SK-N-SH (cell line): ENCODE measurements around the gene ANXA7. TPM values are rescaled to one million over a fixed set of nuclear protein-coding genes. Genes with fewer than 3 reads are reported as not detected.

Source experiments
- CTCF ChIA-PET: fragments of 300-600, 350-600 bp; formaldehyde crosslinking; extraction: SDS; loops from one replicate; lab custom pipeline; 2021; lab: Yijun Ruan, JAX
- POLR2A ChIA-PET: fragments of 350-600 bp; sonication (Branson Sonifier 250); formaldehyde crosslinking; extraction: SDS; loops from one replicate; lab custom pipeline; 2020; ENCODE audit warnings: antibody characterized with exemption, inconsistent platforms; lab: Yijun Ruan, JAX
- DNase-seq: peaks from one replicate; pipeline ENCODE4 v3.0.0; 2012
- H2AFZ ChIP-seq: fragments of 200-600 bp; sonication (generic); 2 replicates; pipeline ENCODE4 v1.8.1; 2016; ENCODE audit warnings: antibody characterized with exemption, mild to moderate bottlenecking, low read depth
- H3F3A ChIP-seq: fragments of 200-600 bp; sonication (generic); replicated peaks from 2 replicates; pipeline ENCODE3; 2016; ENCODE audit warnings: antibody characterized with exemption, mild to moderate bottlenecking; ENCODE audit not compliant: insufficient read depth
- H3K27ac ChIP-seq, 2 experiments: fragments of 200-500 bp in 1 of 2; fragments of 200-600 bp in 1 of 2; sonication (Bioruptor generic) in 1 of 2; sonication (generic), shearing (Covaris generic) in 1 of 2; 2 replicates each; pipeline versions ENCODE4 v1.5.1 to v1.6.1; 2014 to 2016; ENCODE audit warnings: low read depth in 2 of 2, inconsistent platforms in 1 of 2, low read length in 1 of 2, mild to moderate bottlenecking in 1 of 2, mixed read lengths in 1 of 2
- H3K27me3 ChIP-seq: fragments of 200-600 bp; sonication (generic), shearing (Covaris generic); 2 replicates; pipeline ENCODE4 v1.6.1; 2016; ENCODE audit warnings: mixed run types; ENCODE audit not compliant: insufficient read depth
- H3K36me3 ChIP-seq, 2 experiments: fragments of 200-500 bp in 1 of 2; fragments of 200-600 bp in 1 of 2; sonication (Bioruptor generic) in 1 of 2; sonication (generic) in 1 of 2; replicated peaks in 1 of 2; 2 replicates each; pipeline versions ENCODE3 to v1.5.1; 2014 to 2016; ENCODE audit warnings: low read length in 1 of 2, mild to moderate bottlenecking in 1 of 2; ENCODE audit not compliant: insufficient read depth in 2 of 2, control insufficient read depth in 1 of 2
- H3K4me1 ChIP-seq, 2 experiments: fragments of 200-500 bp in 1 of 2; fragments of 200-600 bp in 1 of 2; sonication (Bioruptor generic) in 1 of 2; sonication (generic), shearing (Covaris generic) in 1 of 2; 2 replicates each; pipeline versions ENCODE4 v1.5.1 to v1.6.1; 2014 to 2016; ENCODE audit warnings: low read depth in 1 of 2, low read length in 1 of 2, mixed run types in 1 of 2; ENCODE audit not compliant: insufficient read depth in 2 of 2, control insufficient read depth in 1 of 2
- H3K4me2 ChIP-seq: fragments of 200-600 bp; sonication (generic), shearing (Covaris generic); 2 replicates; pipeline ENCODE4 v1.6.1; 2017; ENCODE audit warnings: mixed run types
- H3K4me3 ChIP-seq, 2 experiments: fragments of 200-500 bp in 1 of 2; fragments of 200-600 bp in 1 of 2; sonication (Bioruptor generic) in 1 of 2; sonication (generic), shearing (Covaris generic) in 1 of 2; 2 replicates each; pipeline versions ENCODE4 v1.5.1 to v1.8.1; 2014 to 2016; ENCODE audit warnings: low read depth in 2 of 2, inconsistent platforms in 1 of 2, low read length in 1 of 2, mild to moderate bottlenecking in 1 of 2, mixed read lengths in 1 of 2, moderate library complexity in 1 of 2
- H3K79me2 ChIP-seq: fragments of 200-600 bp; sonication (generic); 2 replicates; pipeline ENCODE4 v1.8.1; 2017; ENCODE audit warnings: mild to moderate bottlenecking; ENCODE audit not compliant: insufficient read depth
- H3K9ac ChIP-seq: fragments of 200-600 bp; sonication (generic); 2 replicates; pipeline ENCODE4 v1.6.1; 2017; ENCODE audit warnings: mixed run types
- H3K9me2 ChIP-seq: fragments of 200-600 bp; sonication (generic); 2 replicates; pipeline ENCODE4 v1.6.1; 2017; ENCODE audit warnings: mixed run types
- H3K9me3 ChIP-seq: fragments of 200-600 bp; sonication (generic); 2 replicates; pipeline ENCODE4 v1.6.1; 2017; ENCODE audit warnings: mixed run types, mild to moderate bottlenecking, moderate library complexity
- H4K20me1 ChIP-seq: fragments of 200-600 bp; sonication (generic); 2 replicates; pipeline ENCODE4 v1.6.1; 2017; ENCODE audit warnings: mild to moderate bottlenecking, mixed run types; ENCODE audit not compliant: insufficient read depth
- ELF1 ChIP-seq: IDR thresholded peaks from 2 replicates; pipeline ENCODE4 v1.4.0; 2012
- EP300 ChIP-seq, 2 experiments: IDR thresholded peaks; 2 replicates each; pipeline versions ENCODE4 v1.4.0 to v1.6.1; 2012; ENCODE audit warnings: borderline replicate concordance in 1 of 2, low read depth in 1 of 2, low read length in 1 of 2
- FOSL2 ChIP-seq: IDR thresholded peaks from 2 replicates; pipeline ENCODE4 v1.4.0; 2012; ENCODE audit warnings: low read depth, mild to moderate bottlenecking, moderate library complexity, borderline replicate concordance
- GABPA ChIP-seq: IDR thresholded peaks from 2 replicates; pipeline ENCODE4 v1.4.0; 2012; ENCODE audit warnings: low read depth, mild to moderate bottlenecking
- GATA2 ChIP-seq: sonication (generic); formaldehyde crosslinking; IDR thresholded peaks from 2 replicates; pipeline ENCODE4 v1.5.0; 2020; ENCODE audit warnings: mild to moderate bottlenecking, missing genetic modification reagents
- MXI1 ChIP-seq: IDR thresholded peaks from 2 replicates; pipeline ENCODE4 v1.6.1; 2012; ENCODE audit warnings: mild to moderate bottlenecking, low read depth, low read length, improper control_type of control experiment
- RAD21 ChIP-seq: IDR thresholded peaks from 2 replicates; pipeline ENCODE4 v1.6.1; 2012; ENCODE audit warnings: mild to moderate bottlenecking, low read length
- RCOR1 ChIP-seq: fragments of 150-350 bp; IDR thresholded peaks from 2 replicates; pipeline ENCODE4 v1.6.1; 2017; ENCODE audit warnings: antibody characterized with exemption, low read length
- REST ChIP-seq: IDR thresholded peaks from 2 replicates; pipeline ENCODE4 v1.6.1; 2012; ENCODE audit warnings: mild to moderate bottlenecking, low read depth, low read length, moderate library complexity
- RXRA ChIP-seq: IDR thresholded peaks from 2 replicates; pipeline ENCODE4 v1.4.0; 2012; ENCODE audit warnings: low read depth, mild to moderate bottlenecking, borderline replicate concordance
- SIN3A ChIP-seq: IDR thresholded peaks from 2 replicates; pipeline ENCODE4 v1.6.1; 2012; ENCODE audit warnings: low read depth, mild to moderate bottlenecking, low read length, moderate library complexity, borderline replicate concordance
- SMC3 ChIP-seq: IDR thresholded peaks from 2 replicates; pipeline ENCODE4 v1.6.1; 2012; ENCODE audit warnings: low read depth, low read length, improper control_type of control experiment
- TAF1 ChIP-seq: IDR thresholded peaks from 2 replicates; pipeline ENCODE4 v1.6.1; 2012; ENCODE audit warnings: low read depth, mild to moderate bottlenecking, low read length, moderate library complexity, borderline replicate concordance
- TEAD4 ChIP-seq: IDR thresholded peaks from 2 replicates; pipeline ENCODE4 v1.4.0; 2012; ENCODE audit warnings: mild to moderate bottlenecking, borderline replicate concordance; ENCODE audit not compliant: insufficient read depth
- YY1 ChIP-seq: IDR thresholded peaks from 2 replicates; pipeline ENCODE4 v1.4.0; 2012; ENCODE audit warnings: low read depth, mild to moderate bottlenecking
- ZBTB33 ChIP-seq: IDR thresholded peaks from 2 replicates; pipeline ENCODE4 v1.4.0; 2012; ENCODE audit warnings: low read depth, borderline replicate concordance
- WGBS: methylation state at CpG from one replicate; pipeline ENCODE4 v1.1.6; 2017; ENCODE audit warnings: low lambda C conversion rate; 5-methylcytosine and 5-hydroxymethylcytosine counted together
- polyA plus RNA-seq, 3 experiments: library from polyadenylated mRNA; depleted of rRNA; stranded (reverse); fragments of >200 nt; gene quantifications; 2 replicates each; pipeline ENCODE4 v1.2.3, GENCODE V29; 2012
- TF ChIP-seq, protein P1 (sequence below): fragments of 150-350 bp; IDR thresholded peaks from 2 replicates; pipeline ENCODE4 v1.6.1; 2017; ENCODE audit warnings: antibody characterized with exemption, low read length, low read depth, borderline replicate concordance
- TF ChIP-seq, protein P2 (sequence below): IDR thresholded peaks from 2 replicates; pipeline ENCODE4 v1.4.0; 2012; ENCODE audit warnings: low read depth, borderline replicate concordance

The ANXA7 gene
- polyA plus RNA-seq, 1 of the 3 experiments (the other 2 are of a cell fraction), result 65.7 TPM

DNA sequence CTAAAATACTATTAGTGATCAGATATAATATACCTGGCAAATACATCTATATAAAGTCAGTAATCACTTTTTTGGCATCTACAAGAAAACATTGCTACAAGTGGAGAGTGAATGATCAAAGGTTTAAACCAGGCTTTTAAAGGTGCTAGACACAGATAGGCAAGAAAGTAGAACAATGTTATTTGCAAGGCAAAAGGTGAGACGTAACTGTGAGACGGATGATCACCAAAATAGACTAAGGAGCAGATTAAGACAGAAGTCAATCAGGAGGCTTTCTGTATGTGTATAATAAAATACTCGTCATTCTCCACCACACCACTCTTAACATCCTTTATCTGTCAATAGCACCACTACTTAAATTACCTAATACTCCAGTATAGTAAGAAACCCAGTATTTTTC lies 8.3 kb downstream of the ANXA7 start (continued):
- TF ChIP-seq REST, result no peak
- no peak for TF ChIP-seq EP300 (IDR thresholded peaks at IDR 0.05; ENCODE audit: borderline replicate concordance in 1 of 2, low read depth in 1 of 2, low read length in 1 of 2)
- TF ChIP-seq RAD21, result no peak
- TF ChIP-seq FOSL2, result no peak
- TF ChIP-seq GATA2, result no peak
- no peak for TF ChIP-seq ZBTB33
- TF ChIP-seq, protein P1, sequence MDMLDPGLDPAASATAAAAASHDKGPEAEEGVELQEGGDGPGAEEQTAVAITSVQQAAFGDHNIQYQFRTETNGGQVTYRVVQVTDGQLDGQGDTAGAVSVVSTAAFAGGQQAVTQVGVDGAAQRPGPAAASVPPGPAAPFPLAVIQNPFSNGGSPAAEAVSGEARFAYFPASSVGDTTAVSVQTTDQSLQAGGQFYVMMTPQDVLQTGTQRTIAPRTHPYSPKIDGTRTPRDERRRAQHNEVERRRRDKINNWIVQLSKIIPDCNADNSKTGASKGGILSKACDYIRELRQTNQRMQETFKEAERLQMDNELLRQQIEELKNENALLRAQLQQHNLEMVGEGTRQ, result no peak
- no peak for TF ChIP-seq SIN3A

- H3K79me2 ChIP-seq, result peaks cover 100% of the 10 kb centered on the region
- H3K4me1 ChIP-seq, result no peaks in the 10 kb centered on the region
- no peak for DNase-seq
- POLR2A ChIA-PET, result no interaction called here
- no peak overlapping the region for H2AFZ ChIP-seq
- no peak overlapping the region for H3K4me2 ChIP-seq
- CTCF ChIA-PET, result no interaction called here
- no peak overlapping the region for H3K9ac ChIP-seq
- H3K9me3 ChIP-seq, result no peaks in the 10 kb centered on the region
- no peaks in the 10 kb centered on the region for H3K27me3 ChIP-seq
- no peaks in the 10 kb centered on the region for H3K9me2 ChIP-seq
- no peak overlapping the region for H3K4me3 ChIP-seq
- peaks cover 3 to 18% of the 10 kb centered on the region in 2 experiments for H3K36me3 ChIP-seq
- no peaks in the 10 kb centered on the region for H3F3A ChIP-seq
- peaks cover 85% of the 10 kb centered on the region for H4K20me1 ChIP-seq
- 96% methylated on average over 9 of the region's 9 CpGs for WGBS
- no peak overlapping the region for H3K27ac ChIP-seq
- TF ChIP-seq, protein P2, sequence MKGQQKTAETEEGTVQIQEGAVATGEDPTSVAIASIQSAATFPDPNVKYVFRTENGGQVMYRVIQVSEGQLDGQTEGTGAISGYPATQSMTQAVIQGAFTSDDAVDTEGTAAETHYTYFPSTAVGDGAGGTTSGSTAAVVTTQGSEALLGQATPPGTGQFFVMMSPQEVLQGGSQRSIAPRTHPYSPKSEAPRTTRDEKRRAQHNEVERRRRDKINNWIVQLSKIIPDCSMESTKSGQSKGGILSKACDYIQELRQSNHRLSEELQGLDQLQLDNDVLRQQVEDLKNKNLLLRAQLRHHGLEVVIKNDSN, result no peak
- TF ChIP-seq TAF1 (no peak), RCOR1 (no peak), MXI1 (no peak), TEAD4 (no peak), SMC3 (no peak), ELF1 (no peak), REST (no peak), RXRA (no peak), EP300 (IDR thresholded peaks at IDR 0.05; ENCODE audit: borderline replicate concordance in 1 of 2, low read depth in 1 of 2, low read length in 1 of 2) (no peak), YY1 (no peak), GABPA (no peak), GATA2 (no peak)
- TF ChIP-seq, protein P1, result no peak
Observed at GRCh38 chr10:73404690-73405089, 9.2 kb downstream of the ANXA7 start.
